Measurements from ENCODE around the gene DNAJC10. TPM values are rescaled to one million over a fixed set of nuclear protein-coding genes. Genes with fewer than 3 reads are reported as not detected.

The DNAJC10 gene
- total RNA-seq, 1 donor from 2014 or later, result 165 TPM

GRCh38 chr2:182831101-182831500 is 115.0 kb downstream of the DNAJC10 start:
- no peak for DNase-seq (ENCODE audit: low read depth, low spot score)

GRCh38 chr2:182831921-182832320 is 115.9 kb downstream of the DNAJC10 start:
- DNase-seq (ENCODE audit: low read depth, low spot score), result no peak

GRCh38 chr2:182833084-182833854 is 117.2 kb downstream of the DNAJC10 start:
- DNase-seq (ENCODE audit: low read depth, low spot score), result no peak

GRCh38 chr2:182834293-182834692 is 118.2 kb downstream of the DNAJC10 start:
- no peak for DNase-seq (ENCODE audit: low read depth, low spot score)

- no peak for DNase-seq (ENCODE audit: low read depth, low spot score)
Observed at GRCh38 chr2:182836451-182836850, 120.4 kb downstream of the DNAJC10 start.

Other genes with a start within 250 kb of the DNAJC10 start
- gene FRZB, start 150.4 kb downstream of the DNAJC10 start, total RNA-seq, result 0.04 TPM in 1 of 2 replicates, not detected in the other